H1 (cell line): ENCODE data around the gene DCAF15. TPM values are rescaled to one million over a fixed set of nuclear protein-coding genes. Genes with fewer than 3 reads are reported as not detected.

Source experiments
- CTCF ChIA-PET: fragments of 300-600 bp; sonication (Branson Sonifier 250); formaldehyde crosslinking; loops from one replicate; lab custom pipeline; 2021; ENCODE audit not compliant: partially characterized antibody; lab: Charles Lee
- POLR2A ChIA-PET: fragments of 300-600 bp; sonication (Branson Sonifier 250); formaldehyde crosslinking; loops from one replicate; lab custom pipeline; 2021; ENCODE audit warnings: inconsistent platforms; ENCODE audit not compliant: partially characterized antibody; lab: Charles Lee
- DNase-seq, 2 experiments: peaks; one replicate each; pipeline versions ENCODE4 v3.0.0 to v3.0.0-alpha.2; 2010 to 2022; ENCODE audit warnings: low spot score in 2 of 2, low read depth in 1 of 2, mixed read lengths in 1 of 2
- FAIRE-seq: peaks from 2 replicates; lab custom pipeline; 2011; peaks lifted over from hg19 to GRCh38; lab: Jason Lieb, UNC
- H2AFZ ChIP-seq: 2 replicates; pipeline ENCODE4 v1.8.1; 2012; ENCODE audit warnings: low read length, inconsistent platforms
- H2AK5ac ChIP-seq: 2 replicates; pipeline ENCODE4 v1.6.1; 2013; ENCODE audit warnings: low read depth, low read length
- H2BK120ac ChIP-seq: replicated peaks from 2 replicates; pipeline ENCODE3; 2013; ENCODE audit warnings: low read depth, low read length, inconsistent platforms
- H2BK12ac ChIP-seq: 2 replicates; pipeline ENCODE4 v1.6.1; 2013; ENCODE audit warnings: low read depth, low read length
- H2BK15ac ChIP-seq: 2 replicates; pipeline ENCODE4 v1.6.1; 2013; ENCODE audit warnings: low read length
- H2BK20ac ChIP-seq: 2 replicates; pipeline ENCODE4 v1.6.1; 2013; ENCODE audit warnings: low read length
- H2BK5ac ChIP-seq: 2 replicates; pipeline ENCODE4 v1.6.1; 2013; ENCODE audit warnings: low read depth, low read length
- H3K14ac ChIP-seq: 2 replicates; pipeline ENCODE4 v1.6.1; 2013; ENCODE audit warnings: inconsistent platforms; ENCODE audit not compliant: insufficient read length
- H3K18ac ChIP-seq: 2 replicates; pipeline ENCODE4 v1.6.1; 2013; ENCODE audit warnings: low read length; ENCODE audit errors: extremely low read depth
- H3K23ac ChIP-seq: 2 replicates; pipeline ENCODE4 v1.6.1; 2013; ENCODE audit warnings: inconsistent platforms; ENCODE audit not compliant: insufficient read length
- H3K23me2 ChIP-seq: 2 replicates; pipeline ENCODE4 v1.6.1; 2013; ENCODE audit warnings: low read depth, low read length
- H3K27ac ChIP-seq: 2 replicates; pipeline ENCODE4 v1.6.1; 2011; ENCODE audit warnings: low read depth, low read length, inconsistent platforms
- H3K27me3 ChIP-seq, 4 experiments: replicated peaks in 1 of 4; 1 replicate in 1 of 4; 2 replicates in 3 of 4; pipeline versions ENCODE4 v1.6.1 to v1.8.1; 2011 to 2013; ENCODE audit warnings: low read length in 3 of 4, mild to moderate bottlenecking in 3 of 4, inconsistent platforms in 2 of 4, mixed read lengths in 2 of 4, moderate library complexity in 1 of 4; ENCODE audit not compliant: control insufficient read depth in 3 of 4, insufficient read depth in 3 of 4; ENCODE audit errors: extremely low read depth in 1 of 4
- H3K36me3 ChIP-seq, 4 experiments: 2 replicates each; pipeline versions ENCODE4 v1.6.1 to v1.8.1; 2011 to 2013; ENCODE audit warnings: mild to moderate bottlenecking in 4 of 4, low read length in 3 of 4, moderate library complexity in 2 of 4, control low read depth in 1 of 4, inconsistent platforms in 1 of 4; ENCODE audit not compliant: insufficient read depth in 4 of 4, control insufficient read depth in 2 of 4
- H3K4ac ChIP-seq: replicated peaks from 2 replicates; pipeline ENCODE3; 2013; ENCODE audit warnings: low read length, low read depth, mixed read lengths, inconsistent platforms; ENCODE audit not compliant: insufficient read length
- H3K4me1 ChIP-seq, 4 experiments: replicated peaks in 1 of 4; 1 replicate in 1 of 4; 2 replicates in 3 of 4; pipeline versions ENCODE4 v1.6.1 to v1.8.1; 2011 to 2013; ENCODE audit warnings: low read length in 3 of 4, inconsistent platforms in 2 of 4, mixed read lengths in 1 of 4; ENCODE audit not compliant: insufficient read depth in 4 of 4, control insufficient read depth in 3 of 4
- H3K4me2 ChIP-seq, 2 experiments: 2 replicates each; pipeline versions ENCODE4 v1.6.1 to v1.8.1; 2011 to 2013; ENCODE audit warnings: low read depth in 2 of 2, low read length in 2 of 2, control low read depth in 1 of 2, inconsistent platforms in 1 of 2, mild to moderate bottlenecking in 1 of 2; ENCODE audit not compliant: insufficient read depth in 1 of 2
- H3K4me3 ChIP-seq, 4 experiments: fragments of 200-600, 300-600 bp in 1 of 4; sonication (generic), shearing (Covaris generic), sonication (Bioruptor Twin) in 1 of 4; 2 replicates each; pipeline versions ENCODE4 v1.5.1 to v1.8.1; 2011 to 2016; ENCODE audit warnings: low read length in 4 of 4, low read depth in 3 of 4, control low read depth in 2 of 4, inconsistent platforms in 2 of 4, mild to moderate bottlenecking in 2 of 4, mixed read lengths in 1 of 4, moderate library complexity in 1 of 4; ENCODE audit not compliant: insufficient read depth in 2 of 4; ENCODE audit errors: extremely low read depth in 1 of 4
- H3K56ac ChIP-seq: replicated peaks from 2 replicates; pipeline ENCODE3; 2013; ENCODE audit warnings: low read depth, mild to moderate bottlenecking, mixed read lengths, low read length, inconsistent platforms; ENCODE audit not compliant: insufficient read length
- H3K79me1 ChIP-seq: 2 replicates; pipeline ENCODE4 v1.6.1; 2013; ENCODE audit warnings: low read depth, low read length, control low read depth
- H3K79me2 ChIP-seq, 2 experiments: 2 replicates each; pipeline versions ENCODE4 v1.6.1 to v1.8.1; 2012 to 2013; ENCODE audit warnings: low read length in 2 of 2, mild to moderate bottlenecking in 2 of 2, inconsistent platforms in 1 of 2; ENCODE audit not compliant: insufficient read depth in 2 of 2, control insufficient read depth in 1 of 2
- H3K9ac ChIP-seq, 4 experiments: replicated peaks in 1 of 4; 1 replicate in 1 of 4; 2 replicates in 3 of 4; pipeline versions ENCODE4 v1.6.1 to v1.8.1; 2011 to 2013; ENCODE audit warnings: low read depth in 3 of 4, low read length in 3 of 4, control low read depth in 2 of 4, mild to moderate bottlenecking in 2 of 4, moderate library complexity in 2 of 4, inconsistent platforms in 1 of 4; ENCODE audit errors: extremely low read depth in 1 of 4
- H3K9me3 ChIP-seq, 2 experiments: 2 replicates each; pipeline versions ENCODE4 v1.6.1 to v1.8.1; 2012 to 2013; ENCODE audit warnings: mild to moderate bottlenecking in 2 of 2, moderate library complexity in 2 of 2, control low read depth in 1 of 2, inconsistent platforms in 1 of 2, low read depth in 1 of 2, low read length in 1 of 2, mixed read lengths in 1 of 2; ENCODE audit not compliant: insufficient read depth in 2 of 2
- H4K20me1 ChIP-seq, 2 experiments: replicated peaks in 1 of 2; 2 replicates each; pipeline versions ENCODE3 to v1.8.1; 2011 to 2013; ENCODE audit warnings: inconsistent platforms in 2 of 2, low read length in 2 of 2, mild to moderate bottlenecking in 1 of 2; ENCODE audit not compliant: insufficient read depth in 2 of 2, control insufficient read depth in 1 of 2
- H4K5ac ChIP-seq: 2 replicates; pipeline ENCODE4 v1.6.1; 2013; ENCODE audit warnings: low read length, low read depth, mixed read lengths, inconsistent platforms; ENCODE audit not compliant: insufficient read length
- H4K8ac ChIP-seq: 2 replicates; pipeline ENCODE4 v1.8.0; 2013; ENCODE audit warnings: mild to moderate bottlenecking, moderate library complexity, low read length, inconsistent platforms; ENCODE audit not compliant: insufficient read depth; ENCODE audit errors: extremely low read depth
- H4K91ac ChIP-seq: replicated peaks from 2 replicates; pipeline ENCODE3; 2013; ENCODE audit warnings: low read length, mixed read lengths, inconsistent platforms; ENCODE audit not compliant: insufficient read length
- ASH2L ChIP-seq: fragments of 200-600, 300-600 bp; sonication (generic); IDR thresholded peaks from one replicate; pipeline ENCODE4 v1.7.1; 2017; ENCODE audit warnings: low read length
- CTBP2 ChIP-seq: IDR thresholded peaks from 2 replicates; pipeline ENCODE4 v1.7.0; 2011; ENCODE audit warnings: borderline replicate concordance, mild to moderate bottlenecking, moderate library complexity, mixed read lengths, low read length; ENCODE audit not compliant: insufficient read depth, insufficient read length
- E2F6 ChIP-seq: IDR thresholded peaks from 2 replicates; pipeline ENCODE4 v1.6.1; 2012; ENCODE audit warnings: inconsistent platforms
- FOSL1 ChIP-seq: IDR thresholded peaks from 2 replicates; pipeline ENCODE4 v1.6.1; 2011; ENCODE audit warnings: mild to moderate bottlenecking, low read depth, low read length, moderate library complexity; ENCODE audit not compliant: insufficient read depth
- GTF2F1 ChIP-seq: IDR thresholded peaks from 2 replicates; pipeline ENCODE4 v1.6.1; 2012; ENCODE audit warnings: low read depth, low read length, improper control_type of control experiment, borderline replicate concordance
- MAX ChIP-seq: IDR thresholded peaks from 2 replicates; pipeline ENCODE4 v1.6.1; 2012; ENCODE audit warnings: inconsistent platforms
- POLR2AphosphoS5 ChIP-seq: IDR thresholded peaks from 2 replicates; pipeline ENCODE4 v1.6.1; 2011; ENCODE audit warnings: low read depth, low read length
- RAD21 ChIP-seq, 2 experiments: IDR thresholded peaks in 1 of 2; conservative IDR thresholded peaks in 1 of 2; 2 replicates each; pipeline ENCODE4 v1.6.1; 2011; ENCODE audit warnings: low read depth in 2 of 2, low read length in 2 of 2, improper control_type of control experiment in 1 of 2, inconsistent platforms in 1 of 2, mild to moderate bottlenecking in 1 of 2, moderate library complexity in 1 of 2
- SP2 ChIP-seq: IDR thresholded peaks from 2 replicates; pipeline ENCODE4 v1.6.1; 2012; ENCODE audit warnings: mild to moderate bottlenecking, low read length, inconsistent platforms
- USF2 ChIP-seq: IDR thresholded peaks from 2 replicates; pipeline ENCODE4 v1.6.1; 2011; ENCODE audit warnings: low read length, improper control_type of control experiment
- WGBS, 2 experiments: shearing (Covaris generic) in 1 of 2; methylation state at CpG; one replicate each; pipeline versions ENCODE4 v1.1.6 to v1.1.7; 2013 to 2015; ENCODE audit warnings: low lambda C conversion rate in 2 of 2, mixed read lengths in 2 of 2, inconsistent platforms in 1 of 2, low coverage in 1 of 2, missing lambda C conversion rate in 1 of 2; ENCODE audit not compliant: insufficient replicate concordance in 2 of 2, insufficient coverage in 1 of 2, insufficient read length in 1 of 2; ENCODE audit errors: extremely low coverage in 1 of 2, missing lambda C conversion rate in 1 of 2; 5-methylcytosine and 5-hydroxymethylcytosine counted together
- polyA plus RNA-seq, 7 experiments: library from polyadenylated mRNA; depleted of rRNA in 3 of 7; stranded (reverse) in 5 of 7; unstranded in 2 of 7; fragments of >200 nt in 5 of 7; fragments of 200-250 nt in 2 of 7; gene quantifications; 1 replicate in 5 of 7; 2 replicates in 1 of 7; 4 replicates in 1 of 7; pipeline versions ENCODE4 v1.2.1 to v1.2.3, GENCODE V29; 2011 to 2013; ENCODE audit warnings: missing spikeins in 2 of 7, mixed read lengths in 2 of 7
- total RNA-seq: library from RNA; stranded (reverse); fragmentation: NEBNext Ultra II Directional; extraction: Animal tissue kit (Norgen Biotek cat#: 25700); gene quantifications from 2 replicates; pipeline ENCODE4 v1.2.1, GENCODE V29; 2021

DCAF15 gene
- total and polyA plus RNA-seq, 2 of the 8 experiments (the other 6 are each of a cell fraction or from before 2014, with no cell fraction given): 68.7 to 80.8 TPM

GRCh38 chr19:13929956-13930355, 22.4 kb upstream of the DCAF15 start:
- no peak for DNase-seq

More at GRCh38 chr19:13929956-13930355, 22.4 kb upstream of the DCAF15 start:
- peaks cover 3% of the 10 kb centered on the region; the same call in 1 of the 2 replicates for H3K79me1 ChIP-seq
- FAIRE-seq: no peak
- H3K23ac ChIP-seq: no peak overlapping the region
- no peak overlapping the region for H2BK120ac ChIP-seq
- ChIA-PET POLR2A (interaction anchor here (1.0 to 5.4 kb wide), 5 partner anchors 9 to 32 kb away, joined by 3 to 39 read pairs (median 5); partner anchors contain the start of gene DCAF15), CTCF (interaction anchor here (0.6 kb wide), 1 partner anchor 48 kb away, joined by 3 read pairs; no protein-coding TSS in a partner anchor)
- no peak overlapping the region for H3K27ac ChIP-seq
- no peak overlapping the region for H3K56ac ChIP-seq
- H4K91ac ChIP-seq: no peak overlapping the region
- H3K9me3 ChIP-seq: no peaks in the 10 kb centered on the region
- no peak overlapping the region for H2BK12ac ChIP-seq
- no peaks in the 10 kb centered on the region for H3K27me3 ChIP-seq
- no peak overlapping the region for H3K4ac ChIP-seq
- H3K23me2 ChIP-seq: 0 out of 2 replicates have a peak, but pooled peaks cover 4% of the 10 kb centered on the region
- no peak overlapping the region for H3K4me2 ChIP-seq
- peaks cover 0 to 16% (median 3%) of the 10 kb centered on the region in 4 experiments; a peak in 4 of 7 replicates for H3K4me1 ChIP-seq
- H2BK15ac ChIP-seq: no peak overlapping the region
- no peak overlapping the region for H3K4me3 ChIP-seq
- no peak overlapping the region for H4K5ac ChIP-seq
- TF ChIP-seq MAX (no peak), E2F6 (no peak), CTBP2 (no peak), FOSL1 (no peak), SP2 (no peak), USF2 (no peak), POLR2AphosphoS5 (no peak), GTF2F1 (no peak), RAD21 (IDR thresholded peaks at IDR 0.05 in 1 of 2, conservative IDR thresholded peaks at IDR 0.05 in 1 of 2; ENCODE audit: low read depth in 2 of 2, low read length in 2 of 2) (no peak), ASH2L (no peak)
- H4K20me1 ChIP-seq: peaks cover 0 to 6% of the 10 kb centered on the region in 2 experiments
- 78% methylated on average over 10 of the region's 17 CpGs; no CpG with 5 or more reads in 1 of the 2 experiments for WGBS, 2 experiments
- H3K9ac ChIP-seq: no peak overlapping the region
- H2BK20ac ChIP-seq: no peak overlapping the region
- no peak overlapping the region for H3K14ac ChIP-seq
- H2AK5ac ChIP-seq: no peak overlapping the region
- H4K8ac ChIP-seq: no peak overlapping the region; the same call in 1 of the 2 replicates
- no peak overlapping the region for H3K18ac ChIP-seq
- H3K79me2 ChIP-seq: no peaks in the 10 kb centered on the region
- H2BK5ac ChIP-seq: no peak overlapping the region
- H3K36me3 ChIP-seq: peaks cover 2 to 23% (median 12%) of the 10 kb centered on the region in 4 experiments; a peak in 6 of 8 replicates
- H2AFZ ChIP-seq: no peak overlapping the region
